DOHH2 (cell line): ENCODE data around the gene SERTAD4.
"Not testable (repeated sequence)": the region's sequence is repeated elsewhere in the genome, so short reads cannot be mapped to it uniquely, and the experiment has no call there.

Experiments used
- H3F3A ChIP-seq: fragments of 200-600 bp; sonication (generic), shearing (Covaris generic); 2 replicates; pipeline ENCODE4 v1.6.0; 2016; ENCODE audit warnings: antibody characterized with exemption, mild to moderate bottlenecking; ENCODE audit not compliant: control insufficient read depth, insufficient read depth
- H3K27ac ChIP-seq: fragments of 200-600 bp; sonication (generic); 2 replicates; pipeline ENCODE4 v1.5.1; 2014; ENCODE audit warnings: low read depth, mild to moderate bottlenecking, low read length, moderate library complexity
- H3K27me3 ChIP-seq: fragments of 200-600 bp; sonication (generic); 2 replicates; pipeline ENCODE4 v1.6.1; 2014; ENCODE audit warnings: mild to moderate bottlenecking, low read length, mixed read lengths; ENCODE audit not compliant: control insufficient read depth
- H3K36me3 ChIP-seq: fragments of 200-600 bp; sonication (generic); 2 replicates; pipeline ENCODE4 v1.6.1; 2014; ENCODE audit warnings: mild to moderate bottlenecking, low read length, moderate library complexity, mixed read lengths; ENCODE audit not compliant: control insufficient read depth
- H3K4me1 ChIP-seq: fragments of 200-600 bp; sonication (generic); 2 replicates; pipeline ENCODE4 v1.6.1; 2014; ENCODE audit warnings: mild to moderate bottlenecking, low read length, mixed read lengths; ENCODE audit not compliant: control insufficient read depth
- H3K4me2 ChIP-seq: fragments of 200-600 bp; sonication (generic); 2 replicates; pipeline ENCODE4 v1.6.0; 2014; ENCODE audit warnings: mild to moderate bottlenecking, low read length, moderate library complexity
- H3K4me3 ChIP-seq: fragments of 200-600 bp; sonication (generic); 2 replicates; pipeline ENCODE4 v1.5.1; 2014; ENCODE audit warnings: mild to moderate bottlenecking, low read length, mixed read lengths
- H3K79me2 ChIP-seq: fragments of 200-600 bp; sonication (generic); 2 replicates; pipeline ENCODE4 v1.6.1; 2014; ENCODE audit warnings: mild to moderate bottlenecking, low read length, mixed read lengths; ENCODE audit not compliant: control insufficient read depth
- H3K9me2 ChIP-seq: fragments of 200-600 bp; sonication (generic); replicated peaks from 2 replicates; pipeline ENCODE4 v1.6.1; 2014; ENCODE audit warnings: mild to moderate bottlenecking, low read length, mixed read lengths; ENCODE audit not compliant: control insufficient read depth
- H3K9me3 ChIP-seq: fragments of 200-600 bp; sonication (generic); 2 replicates; pipeline ENCODE4 v1.6.1; 2014; ENCODE audit warnings: antibody characterized with exemption, low read length, mixed read lengths; ENCODE audit not compliant: control insufficient read depth, insufficient read depth
- H4K20me1 ChIP-seq: fragments of 200-600 bp; sonication (generic); 2 replicates; pipeline ENCODE4 v1.6.0; 2014; ENCODE audit warnings: low read depth, mild to moderate bottlenecking, antibody characterized with exemption, low read length, moderate library complexity; ENCODE audit not compliant: control insufficient read depth, insufficient read depth
- EZH2phosphoT487 ChIP-seq: fragments of 200-600 bp; sonication (generic); IDR thresholded peaks from 2 replicates; pipeline ENCODE4 v1.6.1; 2017; ENCODE audit warnings: borderline replicate concordance, mild to moderate bottlenecking, antibody characterized with exemption, low read length, moderate library complexity, mixed read lengths
- TF ChIP-seq, protein P1 (sequence below): fragments of 200-600 bp; sonication (generic); IDR thresholded peaks from one replicate; pipeline ENCODE4 v1.5.1; 2014; ENCODE audit warnings: antibody characterized with exemption, mild to moderate bottlenecking, low read depth, low read length; ENCODE audit not compliant: poor library complexity, severe bottlenecking

SERTAD4 gene

DNA sequence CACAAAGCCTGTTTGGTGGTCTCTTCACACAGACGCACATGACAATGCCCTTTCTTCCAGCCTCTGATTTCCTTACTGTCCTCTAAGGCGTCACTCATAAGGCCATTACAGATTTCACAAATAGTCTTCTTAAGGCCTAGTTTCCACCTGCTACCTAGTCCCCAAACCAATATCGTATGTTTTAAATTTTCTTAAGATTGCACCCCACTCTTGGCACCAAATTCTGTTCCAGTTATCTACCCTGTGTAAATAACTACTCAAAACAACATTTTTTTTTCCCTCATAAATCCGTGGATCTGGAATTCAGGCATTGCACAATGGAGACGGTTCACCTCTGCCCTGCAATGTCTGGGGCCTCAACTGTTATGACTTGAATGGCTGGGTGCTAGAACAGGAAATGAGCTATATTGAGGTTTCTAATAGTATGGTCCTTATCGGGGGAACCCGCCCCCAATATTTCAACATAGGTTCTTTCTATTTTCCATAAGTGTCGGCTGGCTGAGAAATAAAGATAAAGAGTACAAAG lies 36.9 kb upstream of the SERTAD4 start:
- no peak overlapping the region for H3K27ac ChIP-seq
- no peaks in the 10 kb centered on the region for H3K9me2 ChIP-seq
- H3K36me3 ChIP-seq, result no peaks in the 10 kb centered on the region
- H3F3A ChIP-seq, result no peaks in the 10 kb centered on the region
- no peaks in the 10 kb centered on the region for H3K79me2 ChIP-seq
- TF ChIP-seq EZH2phosphoT487, result no peak
- TF ChIP-seq, protein P1, sequence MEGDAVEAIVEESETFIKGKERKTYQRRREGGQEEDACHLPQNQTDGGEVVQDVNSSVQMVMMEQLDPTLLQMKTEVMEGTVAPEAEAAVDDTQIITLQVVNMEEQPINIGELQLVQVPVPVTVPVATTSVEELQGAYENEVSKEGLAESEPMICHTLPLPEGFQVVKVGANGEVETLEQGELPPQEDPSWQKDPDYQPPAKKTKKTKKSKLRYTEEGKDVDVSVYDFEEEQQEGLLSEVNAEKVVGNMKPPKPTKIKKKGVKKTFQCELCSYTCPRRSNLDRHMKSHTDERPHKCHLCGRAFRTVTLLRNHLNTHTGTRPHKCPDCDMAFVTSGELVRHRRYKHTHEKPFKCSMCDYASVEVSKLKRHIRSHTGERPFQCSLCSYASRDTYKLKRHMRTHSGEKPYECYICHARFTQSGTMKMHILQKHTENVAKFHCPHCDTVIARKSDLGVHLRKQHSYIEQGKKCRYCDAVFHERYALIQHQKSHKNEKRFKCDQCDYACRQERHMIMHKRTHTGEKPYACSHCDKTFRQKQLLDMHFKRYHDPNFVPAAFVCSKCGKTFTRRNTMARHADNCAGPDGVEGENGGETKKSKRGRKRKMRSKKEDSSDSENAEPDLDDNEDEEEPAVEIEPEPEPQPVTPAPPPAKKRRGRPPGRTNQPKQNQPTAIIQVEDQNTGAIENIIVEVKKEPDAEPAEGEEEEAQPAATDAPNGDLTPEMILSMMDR, result no peak
- no peaks in the 10 kb centered on the region for H4K20me1 ChIP-seq
- no peaks in the 10 kb centered on the region for H3K4me1 ChIP-seq
- H3K9me3 ChIP-seq, result peaks cover 3% of the 10 kb centered on the region; the same call in 1 of the 2 replicates
- no peaks in the 10 kb centered on the region for H3K27me3 ChIP-seq
- H3K4me3 ChIP-seq, result no peak overlapping the region
- no peak overlapping the region for H3K4me2 ChIP-seq

DNA sequence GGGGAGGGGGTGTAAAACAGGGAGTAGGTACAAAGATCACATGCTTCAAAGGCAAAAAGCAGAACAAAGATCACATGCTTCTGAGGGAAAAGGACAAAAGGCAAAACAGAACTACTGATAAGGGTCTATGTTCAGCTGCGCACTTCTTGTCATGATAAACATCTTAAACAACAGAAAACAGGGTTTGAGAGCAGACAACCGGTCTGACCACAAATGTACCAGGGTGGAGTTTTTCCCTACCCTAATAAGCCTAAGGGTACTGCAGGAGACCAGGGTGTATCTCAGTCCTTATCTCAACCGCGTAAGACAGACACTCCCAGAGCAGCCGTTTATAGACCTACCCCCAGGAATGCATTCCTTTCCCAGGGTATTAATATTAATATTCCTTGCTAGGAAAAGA lies 36.3 kb upstream of the SERTAD4 start:
- H3K4me2 ChIP-seq, H3K27me3 ChIP-seq, H3K79me2 ChIP-seq, H3K27ac ChIP-seq, H3K9me2 ChIP-seq, H3F3A ChIP-seq, H4K20me1 ChIP-seq, H3K4me3 ChIP-seq, H3K4me1 ChIP-seq, H3K9me3 ChIP-seq, H3K36me3 ChIP-seq: not testable (repeated sequence)

DNA sequence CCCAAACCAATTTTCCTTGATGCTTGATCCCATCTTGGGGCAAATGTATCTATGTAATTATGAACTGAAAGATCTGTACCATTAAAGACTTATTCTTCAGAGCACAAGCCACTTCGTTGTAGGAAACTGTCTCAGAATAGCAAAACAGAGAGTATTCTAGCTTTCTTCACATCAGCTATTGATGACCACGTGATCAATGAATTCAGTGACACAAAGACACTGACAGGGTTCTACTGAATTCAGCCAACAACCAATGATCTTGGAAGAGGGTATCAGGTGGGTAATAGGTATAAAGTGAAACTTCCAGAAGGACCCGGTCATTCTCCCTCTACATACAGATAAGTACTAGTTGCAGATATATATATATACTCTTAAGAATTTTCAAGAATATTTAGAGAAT lies 33.8 kb upstream of the SERTAD4 start:
- Histone ChIP-seq H3K9me3 (peaks cover 3% of the 10 kb centered on the region; the same call in 1 of the 2 replicates), H3K27me3 (no peaks in the 10 kb centered on the region), H3K4me1 (no peaks in the 10 kb centered on the region), H3K79me2 (no peaks in the 10 kb centered on the region), H3K36me3 (no peaks in the 10 kb centered on the region), H3K9me2 (no peaks in the 10 kb centered on the region), H3K4me3 (no peak overlapping the region), H3K4me2 (no peak overlapping the region), H4K20me1 (no peaks in the 10 kb centered on the region), H3K27ac (no peak overlapping the region), H3F3A (no peaks in the 10 kb centered on the region)
- no peak for TF ChIP-seq EZH2phosphoT487
- TF ChIP-seq, protein P1, result no peak

DNA sequence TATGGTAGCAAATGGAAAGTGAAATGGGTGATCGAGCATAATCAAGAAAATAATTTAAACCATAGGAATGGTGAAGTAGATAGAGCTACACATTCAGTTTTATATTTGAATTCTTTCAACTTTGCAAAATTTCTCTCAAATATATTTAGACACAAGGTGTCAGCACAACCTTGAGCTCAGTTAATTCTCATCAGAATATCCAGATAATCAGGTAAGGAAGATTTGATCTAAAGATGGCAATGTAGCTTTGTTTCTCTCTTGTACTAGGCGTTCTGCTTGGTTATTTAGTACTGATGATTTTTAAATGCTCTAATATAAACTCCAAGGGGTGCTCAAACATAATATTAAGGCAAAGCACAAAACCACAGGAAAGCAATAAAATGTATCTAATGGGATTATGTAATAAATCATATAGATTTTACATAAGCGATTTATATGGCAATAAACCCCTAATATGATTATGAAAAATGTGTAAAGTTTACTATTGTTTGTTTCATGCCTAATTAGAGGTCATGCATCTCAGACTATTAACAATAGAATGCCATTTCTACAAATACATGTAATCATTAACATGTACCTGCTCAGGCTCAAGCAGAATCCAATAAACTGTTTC lies 32.4 kb upstream of the SERTAD4 start:
- Histone ChIP-seq H3K4me2 (no peak overlapping the region), H3K27ac (no peak overlapping the region), H4K20me1 (no peaks in the 10 kb centered on the region), H3K9me3 (peaks cover 3% of the 10 kb centered on the region; the same call in 1 of the 2 replicates), H3K4me3 (no peak overlapping the region), H3K79me2 (no peaks in the 10 kb centered on the region), H3F3A (no peaks in the 10 kb centered on the region), H3K9me2 (no peaks in the 10 kb centered on the region), H3K4me1 (no peaks in the 10 kb centered on the region), H3K36me3 (no peaks in the 10 kb centered on the region), H3K27me3 (no peaks in the 10 kb centered on the region)
- no peak for TF ChIP-seq EZH2phosphoT487
- TF ChIP-seq, protein P1, result no peak
